GOT3 (cell line): Measurements from ENCODE around the gene GABRB2.

Experiments used
- DNase-seq: peaks from one replicate; lab custom pipeline; 2025; ENCODE audit warnings: mixed read lengths; lab: John Stamatoyannopoulos, UW

Gene GABRB2

DNA sequence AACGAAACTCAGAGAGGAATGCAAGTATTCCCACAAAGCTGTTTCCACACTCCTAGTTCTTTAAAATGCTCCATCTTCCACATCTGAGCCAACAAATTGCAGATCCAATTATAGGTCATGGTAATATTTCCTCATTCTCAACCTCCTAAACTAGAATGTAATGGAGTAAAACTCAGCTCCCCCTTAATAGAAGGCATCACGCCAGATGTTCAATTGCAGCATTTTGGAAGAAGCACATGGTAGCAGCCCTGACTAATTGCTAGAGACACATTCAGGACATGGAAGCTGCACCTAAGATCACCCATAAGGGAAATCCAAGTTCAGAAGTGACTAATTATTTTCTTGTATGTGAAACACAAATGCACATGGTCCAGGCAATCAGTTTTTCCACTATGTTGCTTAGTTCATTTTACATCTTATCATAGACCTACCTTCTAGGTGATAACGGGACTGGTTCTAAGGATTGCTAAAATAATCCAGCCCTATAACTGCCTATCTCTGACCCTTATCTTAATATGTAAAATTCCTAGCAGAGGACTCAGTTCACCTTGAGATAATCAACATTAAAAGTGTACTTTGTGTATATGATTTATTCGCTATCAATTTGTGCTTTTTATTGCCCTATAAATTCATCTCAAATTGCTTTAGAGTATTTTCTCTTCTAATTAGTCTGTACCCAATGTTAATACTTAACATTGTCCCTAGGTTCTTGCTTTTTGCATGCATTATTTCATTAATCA, 75.1 kb downstream of the GABRB2 start:
- no peak for DNase-seq

- DNase-seq, result no peak
These were observed 78.8 kb downstream of the GABRB2 start for GRCh38 chr5:161467703-161468102.

DNA sequence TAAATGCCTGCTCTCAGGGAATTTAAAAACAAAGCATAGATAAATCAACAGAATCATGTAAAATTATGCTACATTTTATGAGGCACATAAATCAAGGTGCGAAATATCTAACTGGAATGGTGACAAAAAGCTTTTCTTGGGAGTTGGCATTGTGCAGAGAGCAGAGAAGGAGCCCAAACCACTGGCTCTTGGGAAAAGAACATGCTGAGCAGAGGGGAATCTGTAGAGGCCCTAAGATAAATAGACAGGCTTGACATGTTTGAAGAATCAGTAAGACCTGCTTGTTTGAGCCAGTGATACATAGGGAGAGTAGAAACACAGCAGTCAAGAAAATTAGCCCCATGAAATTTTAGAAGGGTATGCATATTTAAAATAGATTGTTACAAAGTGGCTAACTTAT, 85.8 kb downstream of the GABRB2 start:
- no peak for DNase-seq

DNA sequence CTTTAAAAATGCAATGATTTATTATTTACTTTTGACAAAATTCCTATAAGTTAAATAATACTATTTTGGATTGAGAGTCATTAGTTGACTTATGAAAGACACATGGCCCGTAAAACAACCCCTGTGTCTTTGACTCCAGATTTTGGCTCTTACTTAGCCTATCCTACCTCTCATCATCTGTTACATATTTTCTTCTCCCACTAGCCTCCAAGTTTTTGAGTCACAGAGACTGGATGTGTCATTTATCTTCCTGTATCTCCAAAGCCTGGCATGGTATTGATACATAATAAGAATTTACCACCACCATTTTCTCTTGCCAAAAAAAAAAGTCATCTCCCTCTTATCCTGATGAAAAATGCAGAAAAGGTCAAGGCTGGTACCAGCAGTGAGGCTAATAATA, 99.9 kb downstream of the GABRB2 start:
- DNase-seq, result no peak

DNA sequence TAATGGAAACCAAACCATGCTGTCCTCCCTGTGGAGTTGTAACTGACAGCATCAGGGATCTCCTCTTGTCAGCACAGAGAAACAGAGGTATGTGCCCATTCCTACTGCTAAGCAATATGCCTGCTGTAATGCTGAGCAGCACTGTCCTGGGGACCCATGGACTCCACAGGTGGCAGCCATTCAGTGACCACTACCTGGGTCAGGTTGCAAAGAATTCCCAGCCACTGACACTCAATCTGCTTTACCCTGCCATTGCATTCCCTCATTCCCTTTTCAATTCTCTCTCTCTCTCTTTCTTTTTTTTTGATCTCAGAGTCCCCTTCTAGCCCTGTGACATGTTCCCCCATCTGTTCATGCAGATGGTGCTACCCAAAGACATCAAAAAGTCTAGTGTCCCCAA, 104.1 kb downstream of the GABRB2 start:
- no peak for DNase-seq

- DNase-seq, result no peak
These were observed 113.7 kb downstream of the GABRB2 start for GRCh38 chr5:161432798-161433197.

- DNase-seq, result no peak
These were observed 114.6 kb downstream of the GABRB2 start for GRCh38 chr5:161431963-161432362.

DNA sequence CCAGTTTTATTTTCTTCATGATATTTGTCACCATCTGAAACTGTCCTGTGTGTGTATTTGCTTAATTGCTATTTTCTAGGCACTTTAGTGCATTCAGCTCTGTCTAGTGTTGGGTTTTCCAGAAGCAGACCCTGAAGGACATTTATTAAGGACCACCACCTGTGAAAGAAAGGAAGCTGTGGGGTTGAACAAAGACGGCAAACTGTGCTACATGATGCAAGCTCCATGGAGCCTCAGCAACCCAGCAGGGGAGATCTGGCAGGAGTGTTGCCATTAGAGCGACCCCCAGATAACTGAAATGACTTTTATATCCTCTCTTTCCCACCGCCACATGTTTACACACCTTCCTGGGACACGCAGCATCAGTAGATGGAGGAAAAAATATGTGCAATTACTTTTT, 125.5 kb downstream of the GABRB2 start:
- no peak for DNase-seq

DNA sequence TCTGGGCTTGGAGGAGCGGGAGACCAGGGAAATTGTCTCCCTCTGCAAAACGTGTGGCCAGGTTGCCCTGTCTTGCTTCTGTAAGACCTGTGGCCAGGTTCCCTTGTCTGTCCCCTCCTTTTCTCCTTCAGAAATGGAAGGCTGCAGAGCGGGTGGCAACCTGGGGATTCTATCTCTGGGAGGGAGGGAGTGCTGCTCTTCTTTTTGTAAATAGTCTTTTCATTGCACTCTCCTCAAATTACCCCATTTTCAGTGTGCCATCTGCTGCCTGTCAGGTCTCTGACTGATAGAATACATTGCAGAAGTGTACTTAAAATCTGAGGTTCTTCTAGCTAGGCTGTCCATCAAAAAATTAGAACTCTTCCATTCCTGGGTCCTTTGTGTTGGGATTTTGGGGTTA, 126.0 kb downstream of the GABRB2 start:
- no peak for DNase-seq

DNA sequence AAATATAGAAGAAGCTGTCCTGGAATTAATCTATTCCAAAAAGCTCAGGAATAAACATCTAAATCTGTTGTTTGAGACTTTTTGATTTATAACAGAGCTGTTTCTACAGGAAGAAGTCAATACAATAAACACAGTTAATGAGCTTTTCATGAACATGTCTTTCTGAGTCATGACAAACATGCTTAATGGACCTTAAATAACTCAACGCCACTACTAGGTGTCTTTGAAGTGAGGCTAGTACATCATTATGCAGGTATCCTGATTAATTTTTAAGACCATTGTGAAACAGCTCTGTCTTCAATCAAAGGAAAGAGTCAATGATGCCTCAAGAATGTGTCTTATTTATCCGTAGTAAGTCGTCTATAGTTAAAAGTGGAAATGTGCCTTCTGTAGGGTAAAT, 131.6 kb downstream of the GABRB2 start:
- DNase-seq, result no peak

DNA sequence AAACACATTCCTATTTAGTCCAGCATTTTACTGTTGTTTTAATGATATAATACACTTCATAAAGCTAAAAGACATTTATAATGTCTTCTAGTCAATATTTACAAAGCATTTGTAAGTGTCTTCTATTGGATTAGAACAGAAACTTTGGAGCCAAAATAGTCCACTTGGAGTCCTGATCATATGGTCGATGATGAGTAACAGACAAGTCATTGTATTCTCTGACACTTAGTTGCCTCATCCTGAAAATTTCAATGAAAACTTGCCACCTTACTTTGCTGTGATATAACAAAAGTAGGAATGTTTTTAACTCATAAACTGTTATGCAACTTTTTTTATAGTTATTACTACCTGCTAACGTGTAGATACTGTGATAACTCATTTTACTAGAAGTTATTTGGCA, 132.5 kb downstream of the GABRB2 start:
- no peak for DNase-seq

DNA sequence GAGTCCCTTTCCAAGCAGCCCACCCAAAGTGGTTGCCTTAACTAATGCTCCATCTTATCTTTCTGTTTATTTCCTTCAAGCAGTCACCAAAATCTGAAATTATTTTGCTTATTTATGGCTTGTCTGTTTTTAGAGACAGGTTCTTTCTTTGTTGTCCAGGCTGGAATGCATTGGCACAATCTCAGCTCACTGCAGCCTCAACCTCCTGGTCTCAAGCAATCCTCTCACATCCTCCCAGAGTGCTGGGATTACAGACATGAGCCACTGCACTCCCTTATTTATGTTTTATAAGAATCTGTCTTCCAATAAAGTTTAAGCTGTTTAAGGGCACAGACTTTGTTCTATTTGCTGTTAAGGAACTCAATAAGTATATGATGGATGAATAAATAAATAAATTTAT, 133.7 kb downstream of the GABRB2 start:
- DNase-seq, result no peak

DNA sequence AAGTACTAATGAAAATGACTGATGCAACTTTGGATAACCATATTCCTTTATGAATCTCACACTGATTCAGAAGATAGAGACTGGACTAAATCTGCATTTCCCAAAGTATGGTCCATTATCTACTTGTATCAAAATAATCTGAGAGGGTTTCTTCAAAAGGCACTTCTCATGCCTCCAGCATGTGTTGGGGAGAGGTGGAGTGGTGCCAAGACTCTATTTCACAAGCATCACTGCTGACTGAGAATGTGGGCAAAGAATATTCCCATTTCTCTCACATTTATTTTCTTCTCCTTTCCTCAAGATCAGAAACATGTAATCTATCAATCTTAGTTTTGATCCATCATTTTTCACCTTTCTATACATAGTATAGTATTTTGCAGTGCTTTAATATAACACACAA, 135.4 kb downstream of the GABRB2 start:
- no peak for DNase-seq

DNA sequence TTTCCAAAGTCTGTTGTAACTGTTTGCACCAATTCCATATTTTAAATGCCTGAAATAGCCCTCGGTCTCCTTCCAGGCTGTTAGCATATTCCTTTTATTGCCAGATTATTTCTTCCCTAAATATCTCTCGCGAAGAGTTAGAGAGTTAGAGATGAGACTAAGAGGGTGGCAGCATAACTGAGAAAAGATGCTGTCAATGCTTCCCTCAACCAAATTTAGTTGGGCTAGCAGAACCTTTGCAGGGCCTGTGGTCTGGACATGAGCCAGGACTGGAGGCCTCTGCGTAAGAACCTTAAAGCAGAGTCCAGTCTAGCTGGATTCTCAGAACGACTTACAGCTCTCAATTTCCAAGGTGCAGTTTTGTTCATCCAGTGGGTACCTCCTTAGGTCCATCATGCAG, 135.9 kb downstream of the GABRB2 start:
- DNase-seq, result no peak

- DNase-seq, result no peak
These were observed 137.1 kb downstream of the GABRB2 start for GRCh38 chr5:161409471-161409870.

DNA sequence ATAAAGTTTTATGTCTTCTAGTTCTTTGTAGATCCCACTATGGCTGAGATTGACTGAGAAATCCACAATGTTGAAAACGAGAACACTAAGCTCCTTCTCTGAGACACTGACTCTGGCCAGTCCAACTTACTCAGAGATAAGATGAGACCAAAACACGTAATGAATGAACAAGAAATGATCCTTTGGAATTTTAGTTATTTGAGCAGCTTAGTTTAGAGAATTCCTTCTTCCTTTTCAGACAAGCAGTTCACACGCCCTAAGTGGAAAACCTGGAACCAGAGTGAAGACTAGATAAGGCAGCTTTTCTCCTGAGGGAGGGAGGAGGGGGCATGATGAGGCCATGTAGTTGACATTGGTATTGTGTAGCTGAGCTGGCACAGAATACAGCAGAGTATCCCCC, 139.6 kb downstream of the GABRB2 start:
- DNase-seq, result no peak

GRCh38 chr5:161403996-161404395, 142.5 kb downstream of the GABRB2 start:
- no peak for DNase-seq

GRCh38 chr5:161403121-161403520, 143.4 kb downstream of the GABRB2 start:
- no peak for DNase-seq

GRCh38 chr5:161400583-161400982, 145.9 kb downstream of the GABRB2 start:
- no peak for DNase-seq

DNA sequence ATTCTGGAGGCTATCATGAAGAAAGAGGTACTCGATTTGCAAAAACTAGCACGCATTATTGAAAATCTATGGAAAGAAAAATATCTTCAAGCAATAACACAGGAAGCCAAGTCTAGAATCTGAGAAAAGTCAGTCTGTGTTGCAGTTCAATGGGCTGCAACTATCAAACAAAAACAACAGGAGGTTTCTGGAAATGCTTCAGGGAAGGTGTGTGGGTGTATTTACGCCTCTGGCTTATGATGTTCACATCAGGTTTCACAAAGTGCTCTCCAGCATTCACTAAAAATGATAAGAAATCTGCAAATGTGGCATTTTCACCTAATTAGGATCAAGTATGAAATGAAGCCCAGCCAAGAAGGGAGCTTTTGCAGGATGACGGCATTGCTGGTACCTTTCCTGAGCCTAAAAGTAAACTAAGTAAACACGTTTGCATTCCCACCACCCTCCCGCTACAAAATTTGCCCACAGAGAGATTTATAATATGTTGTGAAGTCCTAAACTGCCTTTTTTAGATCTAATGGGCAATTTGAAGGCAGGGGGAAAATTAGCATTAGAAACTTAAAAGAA, 146.4 kb downstream of the GABRB2 start:
- DNase-seq, result no peak

GRCh38 chr5:161397448-161397847, 149.1 kb downstream of the GABRB2 start:
- DNase-seq, result no peak

- DNase-seq, result no peak
These were observed 150.4 kb downstream of the GABRB2 start for GRCh38 chr5:161396171-161396570.

DNA sequence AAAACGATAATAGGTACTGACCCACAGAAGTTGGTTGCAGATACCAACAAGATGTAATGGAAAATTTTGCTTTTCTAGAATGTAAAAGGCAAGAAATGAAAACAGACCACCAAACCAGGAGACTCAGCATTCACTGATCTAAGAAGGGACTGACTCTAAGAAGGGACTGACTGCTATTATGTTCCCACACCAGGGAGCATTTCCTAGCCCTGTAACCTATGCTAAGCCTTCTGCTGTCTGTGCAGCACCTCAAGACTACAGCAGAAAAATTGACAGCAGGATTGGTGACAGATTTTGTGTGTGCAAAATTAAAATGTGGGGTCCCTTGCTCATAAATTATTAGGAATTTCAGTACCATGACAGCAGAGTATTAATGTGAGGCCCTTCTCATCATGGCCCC, 154.8 kb downstream of the GABRB2 start:
- DNase-seq, result no peak

DNA sequence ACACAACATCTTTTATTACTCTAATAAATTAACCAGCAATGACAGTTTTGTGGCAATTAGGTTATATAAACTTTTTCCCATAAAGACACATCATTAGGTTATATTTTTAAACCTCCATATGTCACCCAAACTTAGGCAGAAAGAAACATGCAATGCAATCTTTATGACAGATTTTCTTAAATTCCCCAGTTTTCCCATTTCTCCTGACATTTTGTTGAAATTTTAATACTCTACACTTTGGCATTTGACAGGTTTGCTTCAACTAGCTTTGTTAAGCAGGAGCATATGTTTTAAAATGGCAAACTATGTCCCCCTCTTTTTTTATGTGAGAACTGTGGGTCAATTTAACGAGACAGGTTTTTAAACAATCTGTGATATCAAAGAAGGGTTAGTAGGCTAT, 155.5 kb downstream of the GABRB2 start:
- DNase-seq, result no peak
